Measurements from ENCODE around the gene CFLAR.
"Not testable (repeated sequence)": the region's sequence is repeated elsewhere in the genome, so short reads cannot be mapped to it uniquely, and the experiment has no call there.

CFLAR gene

GRCh38 chr2:201116115-201116958 is at the start of gene CFLAR:
Gene CFLAR (plus strand): TSS chr2:201116164. CDS start chr2:201129866, 13,702 bp downstream.
- in situ Hi-C loops (cut with MboI; ENCODE audit: low sequenced_read_pairs): no loop called here

GRCh38 chr2:201070948-201071478 is 45.0 kb upstream of the CFLAR start:
- in situ Hi-C loops (cut with MboI; ENCODE audit: low sequenced_read_pairs): no loop called here

- in situ Hi-C loops (cut with MboI; ENCODE audit: low sequenced_read_pairs): no loop called here
Measured at GRCh38 chr2:201071479-201072200, 44.3 kb upstream of the CFLAR start, which contains the start of the genes HYCC2 and NDUFB3. Gene HYCC2 (minus strand): TSS chr2:201071671. CDS start chr2:201024009, 47,662 bp downstream. Gene NDUFB3 (plus strand): TSS chr2:201072001. CDS start chr2:201078883, 6,882 bp downstream.

- in situ Hi-C loops (cut with MboI; ENCODE audit: low sequenced_read_pairs): no loop called here
Measured at GRCh38 chr2:201072201-201072530, 43.8 kb upstream of the CFLAR start.

GRCh38 chr2:201073071-201073470 is 42.9 kb upstream of the CFLAR start:
- in situ Hi-C loops (cut with MboI; ENCODE audit: low sequenced_read_pairs): no loop called here

GRCh38 chr2:201074996-201075395 is 41.0 kb upstream of the CFLAR start:
- in situ Hi-C loops (cut with MboI; ENCODE audit: low sequenced_read_pairs): no loop called here

- in situ Hi-C loops (cut with MboI; ENCODE audit: low sequenced_read_pairs): no loop called here
Measured at GRCh38 chr2:201084863-201085262, 31.1 kb upstream of the CFLAR start.

GRCh38 chr2:201090574-201090973 is 25.4 kb upstream of the CFLAR start:
- in situ Hi-C loops (cut with MboI; ENCODE audit: low sequenced_read_pairs): no loop called here

- in situ Hi-C loops (cut with MboI; ENCODE audit: low sequenced_read_pairs): no loop called here
Measured at GRCh38 chr2:201093573-201093972, 22.4 kb upstream of the CFLAR start.

- in situ Hi-C loops (cut with MboI; ENCODE audit: low sequenced_read_pairs): no loop called here
Measured at GRCh38 chr2:201100497-201100896, 15.5 kb upstream of the CFLAR start.

- in situ Hi-C loops (cut with MboI; ENCODE audit: low sequenced_read_pairs): no loop called here
Measured at GRCh38 chr2:201105759-201106158, 10.2 kb upstream of the CFLAR start.

GRCh38 chr2:201107624-201108023 is 8.3 kb upstream of the CFLAR start:
- in situ Hi-C loops (cut with MboI; ENCODE audit: low sequenced_read_pairs): no loop called here

GRCh38 chr2:201108341-201108740 is 7.6 kb upstream of the CFLAR start:
- in situ Hi-C loops (cut with MboI; ENCODE audit: low sequenced_read_pairs): no loop called here

- in situ Hi-C loops (cut with MboI; ENCODE audit: low sequenced_read_pairs): no loop called here
Measured at GRCh38 chr2:201109186-201109585, 6.8 kb upstream of the CFLAR start.

- in situ Hi-C loops (cut with MboI; ENCODE audit: low sequenced_read_pairs): no loop called here
Measured at GRCh38 chr2:201110615-201111014, 5.3 kb upstream of the CFLAR start.

GRCh38 chr2:201111096-201111495 is 4.9 kb upstream of the CFLAR start:
- in situ Hi-C loops (cut with MboI; ENCODE audit: low sequenced_read_pairs): no loop called here

- in situ Hi-C loops (cut with MboI; ENCODE audit: low sequenced_read_pairs): no loop called here
Measured at GRCh38 chr2:201114350-201114749, 1.6 kb upstream of the CFLAR start.

- in situ Hi-C loops (cut with MboI; ENCODE audit: low sequenced_read_pairs): no loop called here
Measured at GRCh38 chr2:201114846-201115245, 1.1 kb upstream of the CFLAR start.

GRCh38 chr2:201116959-201117734 is 1.2 kb downstream of the CFLAR start:
- in situ Hi-C loops (cut with MboI; ENCODE audit: low sequenced_read_pairs): no loop called here

- in situ Hi-C loops (cut with MboI; ENCODE audit: low sequenced_read_pairs): not testable (repeated sequence)
Measured at GRCh38 chr2:201117735-201118094, 1.8 kb downstream of the CFLAR start.

Data from HL-60/S4 treated with retinoic acid at 250 ng/mL for 4 days and 3 days (cell line).